Stimulated activated CD8-positive, alpha-beta memory T cell treated with anti-CD3 and anti-CD28 coated beads, Interleukin-7, amount 100 ng/mL, for 48 hours (primary cell): ENCODE measurements around the gene KRTAP19-8.

Source experiments
- DNase-seq, 2 donors: peaks; one replicate each; pipeline ENCODE4 v3.0.0-alpha.2; 2020; ENCODE audit warnings: low read depth in 1 of 2; ENCODE audit errors: extremely low read depth in 1 of 2

KRTAP19-8 gene

DNA sequence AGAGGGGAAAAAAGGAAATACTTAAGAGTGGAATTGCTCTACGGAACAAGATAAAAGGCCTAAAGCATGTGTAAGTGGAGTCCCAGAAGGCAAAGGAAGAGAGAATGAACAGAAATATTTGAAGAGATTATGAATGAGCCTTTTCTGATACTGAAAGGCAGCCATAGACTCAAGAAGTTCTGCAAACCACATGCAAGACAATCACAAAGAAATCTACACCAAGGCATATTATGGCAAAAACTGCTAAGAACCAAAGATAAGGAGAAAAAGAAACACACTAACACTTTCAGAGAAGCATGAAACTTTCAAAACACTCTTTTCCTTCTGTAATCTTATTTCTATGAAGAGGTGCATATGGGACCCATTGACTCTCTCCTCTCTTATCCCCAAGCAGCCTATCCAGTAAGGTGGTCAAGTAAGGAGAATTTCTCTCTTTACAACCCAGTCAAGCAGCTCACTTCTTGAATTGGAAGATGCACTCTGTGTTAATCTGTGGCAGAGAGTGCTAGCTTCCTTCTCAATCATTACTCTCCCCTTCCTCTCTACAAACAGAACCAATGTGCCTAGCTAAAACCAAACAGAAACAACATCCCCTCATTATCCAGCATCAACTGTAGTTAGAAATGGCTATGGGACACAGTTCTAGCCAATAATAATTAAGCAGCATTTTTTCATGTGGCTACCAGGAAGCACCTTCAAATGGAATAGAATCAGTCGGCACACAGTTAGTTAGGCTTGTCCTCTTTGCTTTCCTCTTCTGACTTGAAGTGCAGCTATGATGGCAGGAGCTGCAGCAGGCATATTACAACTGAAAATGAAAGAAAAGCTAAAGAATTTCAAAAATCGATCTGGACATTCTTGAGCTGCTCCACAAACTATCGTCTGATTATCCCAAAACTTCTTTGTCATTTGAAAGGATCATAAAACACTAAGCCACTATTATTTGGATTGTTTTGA, 25.9 kb downstream of the KRTAP19-8 start:
- DNase-seq, result no peak

DNA sequence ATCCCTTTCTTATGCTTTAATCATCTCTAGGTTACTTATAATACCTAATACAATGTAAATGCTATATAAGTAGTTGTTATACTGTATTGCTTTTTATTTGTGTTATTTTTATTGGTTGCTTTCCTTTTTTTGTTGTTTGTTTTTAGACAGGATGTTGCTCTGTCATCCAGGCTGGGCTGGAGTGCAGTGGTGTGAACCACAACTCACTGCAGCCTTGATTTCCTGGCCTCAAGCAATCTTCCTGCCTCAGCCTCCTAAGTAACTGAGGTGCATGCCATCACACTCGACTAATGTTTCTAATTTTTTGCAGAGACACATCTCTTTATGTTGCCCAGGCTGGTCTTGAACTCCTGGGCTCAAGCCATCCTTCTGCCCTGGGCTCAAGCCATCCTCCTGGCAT, 26.9 kb downstream of the KRTAP19-8 start:
- no peak for DNase-seq

DNA sequence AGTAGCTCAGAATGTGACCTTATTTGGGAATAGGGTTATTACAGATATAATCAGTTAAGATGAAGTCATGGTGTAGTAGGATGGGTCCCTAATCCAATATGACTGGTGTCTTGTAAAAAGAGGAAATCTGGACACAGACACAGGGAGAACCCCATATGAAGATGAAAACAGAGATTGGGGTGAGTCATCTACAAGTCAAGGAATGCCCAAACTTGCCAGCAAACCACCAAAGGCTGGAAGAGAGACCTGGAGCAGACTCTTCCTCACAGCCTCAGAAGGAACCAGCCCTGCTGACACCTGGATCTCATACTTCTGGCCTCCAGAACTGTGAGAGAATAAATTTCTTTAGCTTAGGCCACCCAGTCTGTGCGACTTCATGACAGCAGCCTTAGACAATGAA, 29.9 kb downstream of the KRTAP19-8 start:
- DNase-seq, result no peak

DNA sequence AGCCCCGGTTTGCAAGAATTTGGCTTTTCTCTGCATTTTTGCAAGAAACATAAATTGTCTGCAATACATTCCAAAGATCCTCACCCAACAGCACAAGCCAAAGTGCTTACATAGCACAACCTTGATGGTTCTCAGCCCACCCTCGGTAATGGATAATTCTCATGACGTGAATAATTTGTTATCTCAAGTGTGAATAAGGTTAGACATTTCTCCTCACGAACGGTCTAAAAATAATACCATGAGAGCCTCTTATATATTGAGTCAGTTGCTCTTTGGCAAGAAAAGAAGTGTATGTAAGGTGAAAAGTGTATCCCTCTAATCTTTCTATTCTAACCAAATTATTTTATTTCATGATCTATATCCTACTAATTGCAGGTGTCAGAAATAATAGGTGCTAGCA, 33.3 kb downstream of the KRTAP19-8 start:
- no peak for DNase-seq

DNA sequence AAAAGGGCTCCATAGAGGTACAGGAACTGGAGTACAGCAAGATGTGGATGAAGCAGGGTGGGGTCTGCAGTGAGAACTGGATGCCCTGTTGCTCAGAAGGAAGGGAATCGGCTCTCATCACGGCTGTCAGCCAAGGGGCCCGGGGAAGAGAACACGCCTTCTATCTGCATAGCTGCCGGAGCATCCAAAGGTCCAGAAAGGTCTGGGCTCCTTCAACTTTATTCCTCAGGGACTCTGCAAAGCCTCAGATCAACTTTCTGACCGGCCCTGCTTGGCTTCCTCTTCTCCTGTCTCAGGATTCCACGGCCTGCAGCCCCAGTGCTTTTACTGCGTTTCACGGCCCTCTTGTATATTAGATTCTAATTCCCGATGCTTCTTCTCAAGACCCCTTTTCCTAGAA, 34.8 kb downstream of the KRTAP19-8 start:
- DNase-seq, result no peak

DNA sequence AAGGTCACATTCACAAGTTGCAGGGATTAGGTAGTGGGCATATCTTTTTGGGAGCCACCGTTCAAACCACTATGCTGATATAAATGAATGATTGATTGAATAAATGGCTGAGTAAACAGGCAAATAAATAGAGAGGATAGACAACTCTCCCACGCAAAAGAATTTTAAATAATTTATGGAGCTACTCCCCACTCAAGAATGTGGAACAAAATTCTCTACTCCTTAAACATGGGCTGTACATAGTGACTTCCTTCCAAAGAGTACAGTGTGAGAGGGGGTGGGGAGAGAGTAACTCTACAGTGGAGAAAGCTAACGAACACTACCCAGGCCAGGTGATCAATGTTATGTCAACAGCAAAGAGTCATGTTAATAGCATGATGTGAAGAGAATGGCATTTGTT, 40.7 kb downstream of the KRTAP19-8 start:
- no peak for DNase-seq

DNA sequence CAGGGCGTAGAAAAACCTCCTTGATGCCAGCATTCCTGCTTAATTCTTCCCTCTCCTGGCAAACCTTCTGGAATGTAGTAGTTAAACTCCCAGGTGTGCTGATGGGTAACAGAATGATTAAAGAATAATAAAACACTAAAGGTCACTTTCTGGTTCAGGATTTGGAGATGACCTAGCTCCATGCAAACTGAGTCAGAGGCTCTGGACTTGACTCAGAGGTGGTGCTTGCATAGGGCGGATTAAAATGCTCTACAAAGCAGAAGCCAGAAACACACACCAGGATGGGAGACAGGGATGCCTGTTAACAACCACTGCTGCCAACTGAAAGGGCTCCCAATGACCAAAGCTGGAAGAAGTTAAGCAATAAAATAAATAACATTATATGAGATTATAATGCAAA, 41.5 kb downstream of the KRTAP19-8 start:
- DNase-seq, result no peak

DNA sequence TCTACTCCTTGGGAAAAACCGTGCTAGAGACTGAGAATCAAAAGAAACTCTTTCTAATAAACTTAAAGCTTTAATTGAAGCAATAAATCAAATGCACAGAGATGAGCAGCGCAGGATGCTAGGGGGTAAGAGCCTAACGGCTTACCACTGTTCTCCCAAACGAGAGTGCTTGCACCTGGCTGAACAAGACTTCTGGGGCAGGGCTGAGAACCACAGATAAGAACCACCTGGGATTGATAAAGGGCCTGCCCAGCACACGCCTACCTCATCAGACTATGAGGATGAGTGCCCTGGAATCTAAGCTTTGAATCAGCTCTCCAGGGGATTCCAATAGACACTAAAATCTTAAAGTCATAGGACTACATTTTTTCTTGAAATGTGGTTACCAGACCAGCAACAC, 43.3 kb downstream of the KRTAP19-8 start:
- DNase-seq, result no peak

DNA sequence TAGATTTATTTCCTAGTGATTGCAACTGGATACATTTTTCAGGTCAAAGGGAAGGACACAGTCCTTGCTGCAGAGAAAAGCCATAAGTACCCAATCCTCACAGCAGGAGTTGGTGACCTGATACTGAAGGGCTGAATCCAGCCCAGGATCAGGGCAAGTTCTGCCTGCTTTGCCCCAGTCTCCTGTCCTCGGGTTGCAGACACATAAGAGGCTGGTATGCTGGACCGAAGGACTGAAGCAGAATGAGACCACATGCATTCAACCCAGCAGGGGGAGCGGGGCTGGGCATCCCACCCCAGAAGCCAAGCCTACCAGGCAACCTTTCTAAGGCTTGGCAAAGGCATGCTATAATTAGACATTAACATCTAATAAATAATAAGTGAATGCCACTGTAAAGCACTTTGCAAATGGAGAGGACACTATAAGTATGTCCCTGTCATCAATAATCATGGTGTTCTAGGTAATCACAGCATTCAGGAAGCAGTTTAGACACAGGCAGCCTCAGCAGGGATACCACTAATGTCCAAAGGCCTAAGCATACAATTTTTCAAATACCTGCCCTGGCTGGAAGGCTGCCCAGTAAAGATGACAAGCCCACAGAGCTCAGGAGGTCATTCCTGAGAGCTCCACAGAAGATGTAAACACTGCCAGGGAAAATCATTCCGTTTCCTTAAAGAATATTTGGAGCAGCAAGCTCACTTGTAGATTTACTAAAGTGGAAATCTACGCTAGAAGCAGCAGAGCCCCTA, 47.6 kb downstream of the KRTAP19-8 start:
- DNase-seq, result no peak

DNA sequence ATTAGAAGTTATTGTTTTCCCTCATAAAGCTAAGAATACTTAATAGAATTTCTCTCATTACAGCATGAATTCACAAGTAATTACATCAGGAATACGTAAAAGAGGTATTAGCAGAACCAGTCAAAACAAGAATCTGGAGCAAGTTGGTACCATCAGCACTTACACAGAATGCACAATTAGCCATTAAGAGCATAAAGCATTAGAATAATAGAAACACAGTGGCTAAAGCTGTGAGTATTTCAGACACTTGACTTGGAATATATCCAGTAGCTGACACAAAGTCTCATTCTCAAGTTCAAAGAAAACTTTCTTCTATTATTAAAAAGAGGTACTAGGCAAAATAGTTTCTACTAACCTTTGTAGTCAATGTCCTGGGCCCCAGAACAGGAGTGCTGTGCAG, 49.6 kb downstream of the KRTAP19-8 start:
- DNase-seq, result no peak
